ENCODE results near the gene TSPYL2.

TSPYL2 gene

GRCh38 chrX:53128097-53128749 is 46.1 kb downstream of the TSPYL2 start:
- TF ChIP-seq OSR1 (CRISPR knock-in tag; IDR thresholded peaks at IDR 0.05) = no peak
- peak; percentile 67 for ATAC-seq

- no peak for ATAC-seq
- no peak for TF ChIP-seq ESRRG (CRISPR knock-in tag; IDR thresholded peaks at IDR 0.05)
- no peak for TF ChIP-seq RARB (CRISPR knock-in tag; IDR thresholded peaks at IDR 0.05)
- no peak for TF ChIP-seq ZFP30 (CRISPR knock-in tag; IDR thresholded peaks at IDR 0.05)
- no peak for TF ChIP-seq SNAI2 (CRISPR knock-in tag; IDR thresholded peaks at IDR 0.05)
- TF ChIP-seq BACH2 (CRISPR knock-in tag; IDR thresholded peaks at IDR 0.05; ENCODE audit: borderline replicate concordance) = no peak
- no peak for TF ChIP-seq OSR1 (CRISPR knock-in tag; IDR thresholded peaks at IDR 0.05)
- no peak for TF ChIP-seq TSHZ2 (CRISPR knock-in tag; IDR thresholded peaks at IDR 0.05)
- no peak for TF ChIP-seq CSDC2 (CRISPR knock-in tag; IDR thresholded peaks at IDR 0.05)
- TF ChIP-seq ISL1 (CRISPR knock-in tag; IDR thresholded peaks at IDR 0.05) = no peak
- TF ChIP-seq PPARA (CRISPR knock-in tag; IDR thresholded peaks at IDR 0.05; ENCODE audit: borderline replicate concordance) = no peak
- TF ChIP-seq TOX (CRISPR knock-in tag; IDR thresholded peaks at IDR 0.05; ENCODE audit: borderline replicate concordance) = no peak
- TF ChIP-seq GLIS3 (CRISPR knock-in tag; IDR thresholded peaks at IDR 0.05) = no peak
- TF ChIP-seq, protein P1, sequence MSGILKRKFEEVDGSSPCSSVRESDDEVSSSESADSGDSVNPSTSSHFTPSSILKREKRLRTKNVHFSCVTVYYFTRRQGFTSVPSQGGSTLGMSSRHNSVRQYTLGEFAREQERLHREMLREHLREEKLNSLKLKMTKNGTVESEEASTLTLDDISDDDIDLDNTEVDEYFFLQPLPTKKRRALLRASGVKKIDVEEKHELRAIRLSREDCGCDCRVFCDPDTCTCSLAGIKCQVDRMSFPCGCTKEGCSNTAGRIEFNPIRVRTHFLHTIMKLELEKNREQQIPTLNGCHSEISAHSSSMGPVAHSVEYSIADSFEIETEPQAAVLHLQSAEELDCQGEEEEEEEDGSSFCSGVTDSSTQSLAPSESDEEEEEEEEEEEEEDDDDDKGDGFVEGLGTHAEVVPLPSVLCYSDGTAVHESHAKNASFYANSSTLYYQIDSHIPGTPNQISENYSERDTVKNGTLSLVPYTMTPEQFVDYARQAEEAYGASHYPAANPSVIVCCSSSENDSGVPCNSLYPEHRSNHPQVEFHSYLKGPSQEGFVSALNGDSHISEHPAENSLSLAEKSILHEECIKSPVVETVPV (CRISPR knock-in tag; IDR thresholded peaks at IDR 0.05) = no peak
- TF ChIP-seq PATZ1 (CRISPR knock-in tag; IDR thresholded peaks at IDR 0.05; ENCODE audit: borderline replicate concordance) = no peak
These were observed 51.2 kb downstream of the TSPYL2 start for GRCh38 chrX:53133400-53133799.

- no peak for ATAC-seq
- TF ChIP-seq BACH2 (CRISPR knock-in tag; IDR thresholded peaks at IDR 0.05; ENCODE audit: borderline replicate concordance) (no peak), SNAI2 (CRISPR knock-in tag; IDR thresholded peaks at IDR 0.05) (no peak), ZNF565 (CRISPR knock-in tag; conservative IDR thresholded peaks at IDR 0.05; ENCODE audit: low read depth) (no peak), ZC3H10 (CRISPR knock-in tag; IDR thresholded peaks at IDR 0.05) (no peak), TSHZ2 (CRISPR knock-in tag; IDR thresholded peaks at IDR 0.05) (no peak), ARNTL (CRISPR knock-in tag; IDR thresholded peaks at IDR 0.05; ENCODE audit: borderline replicate concordance, low read depth) (no peak), CSDC2 (CRISPR knock-in tag; IDR thresholded peaks at IDR 0.05) (no peak), ZNF70 (CRISPR knock-in tag; IDR thresholded peaks at IDR 0.05) (no peak), TOX (CRISPR knock-in tag; IDR thresholded peaks at IDR 0.05; ENCODE audit: borderline replicate concordance) (no peak), ZFP3 (CRISPR knock-in tag; IDR thresholded peaks at IDR 0.05) (no peak), ZFP30 (CRISPR knock-in tag; IDR thresholded peaks at IDR 0.05) (no peak), PPARA (CRISPR knock-in tag; IDR thresholded peaks at IDR 0.05; ENCODE audit: borderline replicate concordance) (no peak), OSR1 (CRISPR knock-in tag; IDR thresholded peaks at IDR 0.05) (no peak), RARB (CRISPR knock-in tag; IDR thresholded peaks at IDR 0.05) (no peak)
- TF ChIP-seq, protein P2, sequence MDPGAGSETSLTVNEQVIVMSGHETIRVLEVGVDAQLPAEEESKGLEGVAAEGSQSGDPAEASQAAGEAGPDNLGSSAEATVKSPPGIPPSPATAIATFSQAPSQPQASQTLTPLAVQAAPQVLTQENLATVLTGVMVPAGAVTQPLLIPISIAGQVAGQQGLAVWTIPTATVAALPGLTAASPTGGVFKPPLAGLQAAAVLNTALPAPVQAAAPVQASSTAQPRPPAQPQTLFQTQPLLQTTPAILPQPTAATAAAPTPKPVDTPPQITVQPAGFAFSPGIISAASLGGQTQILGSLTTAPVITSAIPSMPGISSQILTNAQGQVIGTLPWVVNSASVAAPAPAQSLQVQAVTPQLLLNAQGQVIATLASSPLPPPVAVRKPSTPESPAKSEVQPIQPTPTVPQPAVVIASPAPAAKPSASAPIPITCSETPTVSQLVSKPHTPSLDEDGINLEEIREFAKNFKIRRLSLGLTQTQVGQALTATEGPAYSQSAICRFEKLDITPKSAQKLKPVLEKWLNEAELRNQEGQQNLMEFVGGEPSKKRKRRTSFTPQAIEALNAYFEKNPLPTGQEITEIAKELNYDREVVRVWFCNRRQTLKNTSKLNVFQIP (CRISPR knock-in tag; IDR thresholded peaks at IDR 0.05; ENCODE audit: borderline replicate concordance, low read depth) = no peak
- TF ChIP-seq, protein P3, sequence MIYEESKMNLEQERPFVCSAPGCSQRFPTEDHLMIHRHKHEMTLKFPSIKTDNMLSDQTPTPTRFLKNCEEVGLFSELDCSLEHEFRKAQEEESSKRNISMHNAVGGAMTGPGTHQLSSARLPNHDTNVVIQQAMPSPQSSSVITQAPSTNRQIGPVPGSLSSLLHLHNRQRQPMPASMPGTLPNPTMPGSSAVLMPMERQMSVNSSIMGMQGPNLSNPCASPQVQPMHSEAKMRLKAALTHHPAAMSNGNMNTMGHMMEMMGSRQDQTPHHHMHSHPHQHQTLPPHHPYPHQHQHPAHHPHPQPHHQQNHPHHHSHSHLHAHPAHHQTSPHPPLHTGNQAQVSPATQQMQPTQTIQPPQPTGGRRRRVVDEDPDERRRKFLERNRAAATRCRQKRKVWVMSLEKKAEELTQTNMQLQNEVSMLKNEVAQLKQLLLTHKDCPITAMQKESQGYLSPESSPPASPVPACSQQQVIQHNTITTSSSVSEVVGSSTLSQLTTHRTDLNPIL (CRISPR knock-in tag; IDR thresholded peaks at IDR 0.05; ENCODE audit: low read depth) = no peak
- TF ChIP-seq, protein P1 (CRISPR knock-in tag; IDR thresholded peaks at IDR 0.05) = no peak
These were observed 53.4 kb downstream of the TSPYL2 start for GRCh38 chrX:53135581-53135980.

Data from SK-N-SH treated with all-trans-retinoic acid at 6 μM for 48 hours (cell line).